ENCODE data around the gene RHOBTB3.

GRCh38 chr5:95821110-95822021 lies 90.2 kb downstream of the RHOBTB3 start:
- TF ChIP-seq, protein P1, sequence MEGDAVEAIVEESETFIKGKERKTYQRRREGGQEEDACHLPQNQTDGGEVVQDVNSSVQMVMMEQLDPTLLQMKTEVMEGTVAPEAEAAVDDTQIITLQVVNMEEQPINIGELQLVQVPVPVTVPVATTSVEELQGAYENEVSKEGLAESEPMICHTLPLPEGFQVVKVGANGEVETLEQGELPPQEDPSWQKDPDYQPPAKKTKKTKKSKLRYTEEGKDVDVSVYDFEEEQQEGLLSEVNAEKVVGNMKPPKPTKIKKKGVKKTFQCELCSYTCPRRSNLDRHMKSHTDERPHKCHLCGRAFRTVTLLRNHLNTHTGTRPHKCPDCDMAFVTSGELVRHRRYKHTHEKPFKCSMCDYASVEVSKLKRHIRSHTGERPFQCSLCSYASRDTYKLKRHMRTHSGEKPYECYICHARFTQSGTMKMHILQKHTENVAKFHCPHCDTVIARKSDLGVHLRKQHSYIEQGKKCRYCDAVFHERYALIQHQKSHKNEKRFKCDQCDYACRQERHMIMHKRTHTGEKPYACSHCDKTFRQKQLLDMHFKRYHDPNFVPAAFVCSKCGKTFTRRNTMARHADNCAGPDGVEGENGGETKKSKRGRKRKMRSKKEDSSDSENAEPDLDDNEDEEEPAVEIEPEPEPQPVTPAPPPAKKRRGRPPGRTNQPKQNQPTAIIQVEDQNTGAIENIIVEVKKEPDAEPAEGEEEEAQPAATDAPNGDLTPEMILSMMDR (IDR thresholded peaks at IDR 0.05) = no peak
- TF ChIP-seq POLR2A (IDR thresholded peaks at IDR 0.05) = no peak
